NCI-H69 (cell line): ENCODE measurements around the gene SECTM1.

Source experiments
- DNase-seq: peaks from one replicate; lab custom pipeline; 2025; lab: John Stamatoyannopoulos, UW

SECTM1 gene

GRCh38 chr17:82280537-82280936 is 53.0 kb downstream of the SECTM1 start:
- DNase-seq = no peak

DNA sequence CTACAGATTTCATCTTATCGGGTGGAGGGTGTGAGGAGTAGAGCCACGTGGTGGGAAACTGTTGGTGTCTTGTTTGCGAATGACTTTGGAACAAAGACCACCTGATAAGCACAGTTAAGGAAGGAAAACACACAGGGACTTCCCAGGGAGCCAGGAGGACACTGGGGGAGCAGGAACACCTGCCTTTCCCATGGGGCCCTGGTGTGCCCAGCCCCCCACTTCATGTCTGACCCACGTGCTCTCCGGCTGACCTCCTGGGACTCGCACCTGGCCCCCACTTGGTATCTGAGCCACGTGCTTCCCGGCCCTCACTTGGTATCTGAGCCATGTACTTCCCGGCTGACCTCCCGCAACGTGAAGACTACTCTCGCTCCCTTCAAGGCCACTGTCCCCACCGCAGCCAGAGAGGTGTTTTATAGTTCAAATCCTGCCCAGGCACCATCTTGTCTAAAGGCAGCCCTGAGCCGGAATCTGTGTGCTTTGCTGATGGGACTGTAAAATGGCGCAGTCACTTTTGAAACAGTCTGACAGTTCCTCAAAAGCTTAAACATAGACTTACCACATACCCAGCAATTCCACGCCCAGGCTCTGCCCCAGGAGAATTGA is 54.7 kb downstream of the SECTM1 start:
- peak; percentile 54 for DNase-seq

GRCh38 chr17:82278308-82278707 is 55.3 kb downstream of the SECTM1 start:
- DNase-seq = no peak

DNA sequence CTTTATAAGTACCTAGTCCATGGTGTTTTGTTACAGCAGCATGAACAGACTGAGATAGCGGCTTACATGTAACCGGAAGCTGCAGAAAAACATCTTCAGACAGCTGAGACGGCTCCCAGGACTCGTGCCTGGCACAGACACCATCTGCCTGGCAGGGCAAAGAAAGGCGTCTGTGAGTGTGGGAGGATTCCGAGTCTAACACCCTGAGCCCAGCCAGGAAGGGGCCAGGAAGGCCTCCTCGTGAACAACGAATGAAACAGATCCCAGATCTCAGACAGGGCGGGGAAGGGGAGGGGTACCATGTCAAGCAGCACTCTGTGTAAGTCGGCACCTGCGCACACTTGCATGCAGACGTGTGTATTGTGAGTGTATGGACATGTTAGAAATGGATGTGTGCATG is 55.7 kb downstream of the SECTM1 start:
- no peak for DNase-seq

DNA sequence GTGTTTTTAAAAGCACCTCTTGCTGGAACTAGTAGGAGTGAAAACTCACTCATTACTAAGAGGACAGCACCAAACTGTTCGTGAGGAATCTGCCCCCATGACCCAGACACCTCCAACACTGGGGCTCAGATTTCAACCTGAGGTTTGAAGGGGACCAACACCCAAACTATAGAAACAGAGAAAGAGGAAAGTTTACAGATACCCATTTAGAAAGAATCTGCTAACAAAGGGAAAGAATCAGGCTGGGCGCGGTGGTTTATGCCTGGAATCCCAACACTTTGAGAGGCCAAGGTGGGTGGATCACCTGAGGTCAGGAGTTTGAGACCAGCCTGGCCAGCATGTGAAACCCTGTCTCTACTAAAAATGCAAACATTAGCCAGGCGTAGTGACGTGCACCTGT is 56.6 kb downstream of the SECTM1 start:
- DNase-seq = no peak

DNA sequence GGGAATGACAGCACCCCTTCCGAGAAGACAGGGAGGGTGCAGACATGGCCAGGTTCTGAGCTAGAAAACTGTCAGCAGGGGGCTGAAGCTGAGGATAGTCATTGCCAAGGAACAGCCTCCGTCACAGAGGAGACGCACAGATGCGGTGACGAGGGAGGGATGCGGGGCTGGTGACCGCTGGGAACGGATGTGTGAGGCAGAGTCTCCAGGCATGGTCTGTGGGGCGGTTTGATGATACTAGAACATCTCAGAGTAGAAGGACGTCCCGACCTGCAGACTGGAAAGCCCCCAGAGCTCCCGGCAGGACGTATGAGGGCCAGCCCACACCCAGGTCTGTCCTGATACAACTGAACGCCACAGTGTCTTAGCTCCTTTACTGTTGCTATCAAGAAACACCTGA is 58.2 kb downstream of the SECTM1 start:
- DNase-seq = no peak

- DNase-seq = no peak
Measured at GRCh38 chr17:82274134-82275020, 59.2 kb downstream of the SECTM1 start.

DNA sequence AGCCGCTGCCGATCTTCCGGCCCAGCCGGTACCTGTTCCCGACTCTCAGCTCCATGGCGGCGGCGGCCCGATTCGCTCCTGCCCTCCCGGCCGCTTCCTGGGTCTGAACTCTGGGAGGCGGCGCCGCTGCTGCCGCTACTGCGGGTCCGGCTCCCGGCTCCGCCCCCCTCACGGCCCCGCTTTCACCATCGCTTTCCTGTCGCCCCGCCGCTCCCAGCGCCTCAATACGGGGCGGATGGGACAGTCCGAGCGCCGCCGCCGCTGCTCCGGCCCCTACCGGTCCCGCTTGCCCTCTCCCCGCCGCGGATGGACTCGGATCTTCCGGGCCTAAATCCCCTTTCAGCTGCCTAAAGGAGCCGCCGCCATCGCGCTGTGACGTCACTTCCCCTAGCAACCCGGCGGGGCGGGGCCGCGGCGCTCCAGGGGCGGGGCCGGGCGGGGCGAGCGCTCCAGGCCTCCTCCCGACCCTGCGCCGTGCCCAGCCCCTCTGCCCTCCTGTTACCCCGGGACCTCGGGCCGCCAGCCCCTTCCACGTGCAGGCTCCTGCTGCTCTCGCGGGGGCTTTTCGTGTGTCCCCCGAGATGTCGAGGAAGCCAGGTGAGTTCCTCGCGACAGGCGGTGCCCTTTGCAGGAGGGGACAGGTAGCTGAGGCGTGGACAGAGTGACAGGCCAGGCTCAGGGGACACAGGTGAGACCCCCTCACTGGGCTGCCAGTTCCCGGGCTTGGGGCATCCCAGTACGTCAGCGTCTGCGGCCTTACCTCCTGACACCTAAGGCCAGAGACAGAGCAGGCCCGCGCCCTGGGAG is 60.0 kb downstream of the SECTM1 start, which contains the start of gene CSNK1D:
Gene CSNK1D, minus strand, starts transcription at position 374 of the 807 bp plus-strand sequence. Its CDS starts 319 bp downstream, at position 55.
- peak; percentile 94 for DNase-seq

- DNase-seq = peak; percentile 68
Measured at GRCh38 chr17:82272495-82273326, 60.9 kb downstream of the SECTM1 start.

GRCh38 chr17:82271401-82271800 is 62.2 kb downstream of the SECTM1 start:
- DNase-seq = no peak
